ENCODE results near the gene PDZRN3.
"Not testable (repeated sequence)": the region's sequence is repeated elsewhere in the genome, so short reads cannot be mapped to it uniquely, and the experiment has no call there.

Gene PDZRN3

DNA sequence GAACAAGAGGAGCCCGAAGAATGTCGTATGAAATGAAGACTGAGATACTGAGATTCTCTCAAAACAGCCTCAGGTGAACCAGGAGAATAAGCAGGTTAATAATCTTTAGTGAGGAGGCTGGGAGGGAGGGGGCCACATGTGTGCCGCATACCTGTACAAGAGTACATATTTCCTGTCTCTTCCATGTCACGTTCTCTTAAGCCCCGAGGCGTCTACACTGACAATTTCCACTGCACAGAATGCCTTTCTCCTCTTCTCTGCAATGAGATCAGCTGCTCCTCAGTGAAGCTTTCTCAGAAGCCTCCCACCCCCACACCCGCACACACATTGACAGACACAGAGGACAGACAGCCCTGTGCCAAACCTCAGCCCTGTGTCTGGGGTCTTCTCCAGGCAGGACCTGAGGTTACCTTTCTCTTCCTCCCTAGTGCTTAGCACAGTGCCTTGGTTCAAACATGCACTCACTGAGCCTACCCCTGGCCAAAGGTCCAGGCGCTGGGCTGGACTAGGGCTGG is 55.4 kb downstream of the PDZRN3 start:
- no peak overlapping the region for H3K4me3 ChIP-seq (ENCODE audit: low read depth, low read length)
- POLR2A ChIA-PET: no interaction called here
- no peak for TF ChIP-seq CTCF (IDR thresholded peaks at IDR 0.05; ENCODE audit: insufficient read depth, low read length, missing control alignments)
- DNase-seq (ENCODE audit: low read depth, low spot score): no peak
- CTCF ChIA-PET: no interaction called here

- DNase-seq (ENCODE audit: low read depth, low spot score): no peak
- TF ChIP-seq CTCF (IDR thresholded peaks at IDR 0.05; ENCODE audit: insufficient read depth, low read length, missing control alignments): no peak
- H3K4me3 ChIP-seq (ENCODE audit: low read depth, low read length): no peak overlapping the region
- CTCF ChIA-PET: no interaction called here
- POLR2A ChIA-PET: no interaction called here
Measured at GRCh38 chr3:73568371-73568862, 56.3 kb downstream of the PDZRN3 start.

DNA sequence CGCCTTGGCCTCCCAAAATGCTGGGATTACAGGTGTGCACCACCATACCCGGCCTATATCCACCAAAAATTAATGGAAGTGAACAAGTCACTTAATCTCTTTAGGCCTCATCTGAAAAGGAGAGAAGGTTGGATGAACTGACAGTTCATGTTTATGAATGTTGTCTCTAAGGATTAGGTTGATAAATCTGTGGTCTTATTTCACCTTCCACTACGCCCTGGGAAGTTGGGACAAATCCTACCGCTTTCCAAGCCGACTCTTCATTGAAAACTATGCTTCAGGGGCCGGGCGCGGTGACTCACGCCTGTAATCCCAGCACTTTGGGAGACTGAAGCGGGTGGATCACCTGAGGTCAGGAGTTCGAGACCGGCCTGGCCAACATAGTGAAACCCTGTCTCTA is 59.4 kb downstream of the PDZRN3 start:
- DNase-seq (ENCODE audit: low read depth, low spot score); CTCF ChIA-PET; H3K4me3 ChIP-seq (ENCODE audit: low read depth, low read length): not testable (repeated sequence)
- POLR2A ChIA-PET: interaction anchor here (0.7 kb wide), 1 partner anchor 211 kb away, joined by 3 read pairs; no protein-coding TSS in a partner anchor

GRCh38 chr3:73563896-73564582 is 60.7 kb downstream of the PDZRN3 start:
- CTCF ChIA-PET: interaction anchor here (0.6 to 1.3 kb wide), 3 partner anchors 12 to 46 kb away, joined by 3 read pairs; no protein-coding TSS in a partner anchor
- H3K4me3 ChIP-seq (ENCODE audit: low read depth, low read length): no peak overlapping the region
- POLR2A ChIA-PET: interaction anchor here (0.9 to 1.9 kb wide), 2 partner anchors 14 to 16 kb away, joined by 3 to 5 read pairs; no protein-coding TSS in a partner anchor
- no peak for DNase-seq (ENCODE audit: low read depth, low spot score)
- TF ChIP-seq CTCF (IDR thresholded peaks at IDR 0.05; ENCODE audit: insufficient read depth, low read length, missing control alignments): no peak

DNA sequence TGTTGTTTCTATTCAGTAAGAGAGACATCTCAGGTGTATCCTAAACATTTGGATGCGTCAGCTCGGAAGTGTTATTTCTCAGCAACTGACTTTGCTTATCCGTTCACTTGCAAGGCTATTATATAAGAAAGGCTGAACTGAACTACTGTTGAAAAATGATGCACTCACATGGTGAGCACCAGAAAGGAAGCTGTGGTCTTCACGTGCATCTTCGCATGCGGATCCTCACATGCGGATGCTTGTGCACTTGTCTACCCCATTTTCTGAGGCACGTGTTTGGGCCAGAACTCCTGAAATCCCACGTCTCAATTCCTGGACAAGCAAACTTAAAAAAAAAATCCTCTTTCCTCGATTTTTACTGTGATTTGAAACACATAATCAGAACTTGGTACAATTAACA is 63.2 kb downstream of the PDZRN3 start:
- CTCF ChIA-PET: interaction anchor here (1.0 to 1.5 kb wide), 6 partner anchors 11 to 285 kb away, joined by 3 to 4 read pairs (median 3); no protein-coding TSS in a partner anchor
- no peak overlapping the region for H3K4me3 ChIP-seq (ENCODE audit: low read depth, low read length)
- no peak for DNase-seq (ENCODE audit: low read depth, low spot score)
- POLR2A ChIA-PET: interaction anchor here (2.2 kb wide), 1 partner anchor 14 kb away, joined by 7 read pairs; no protein-coding TSS in a partner anchor
- no peak for TF ChIP-seq CTCF (IDR thresholded peaks at IDR 0.05; ENCODE audit: insufficient read depth, low read length, missing control alignments)

- ChIA-PET CTCF (no interaction called here), POLR2A (interaction anchor here (2.2 kb wide), 1 partner anchor 12 kb away, joined by 7 read pairs; no protein-coding TSS in a partner anchor)
- no peak for DNase-seq (ENCODE audit: low read depth, low spot score)
- no peak for TF ChIP-seq CTCF (IDR thresholded peaks at IDR 0.05; ENCODE audit: insufficient read depth, low read length, missing control alignments)
- H3K4me3 ChIP-seq (ENCODE audit: low read depth, low read length): no peak overlapping the region
Measured at GRCh38 chr3:73559749-73560148, 65.0 kb downstream of the PDZRN3 start.

All from AG04449 (cell line).